HEK293T (cell line): ENCODE measurements around the gene OPTC.

Experiments used
- CTCF ChIA-PET: fragments of 350-600 bp; formaldehyde crosslinking; extraction: SDS; loops from one replicate; lab custom pipeline; 2021; ENCODE audit warnings: antibody characterized with exemption, inconsistent platforms; lab: Yijun Ruan, JAX
- POLR2A ChIA-PET: fragments of 350-600 bp; formaldehyde crosslinking; extraction: SDS; loops from one replicate; lab custom pipeline; 2020; ENCODE audit warnings: antibody characterized with exemption, inconsistent platforms; lab: Yijun Ruan, JAX
- DNase-seq: peaks from one replicate; pipeline ENCODE4 v3.0.0; 2012; ENCODE audit warnings: mixed read lengths; ENCODE audit errors: extremely low spot score
- ARNT ChIP-seq: fragments of 450-650 bp; IDR thresholded peaks from 2 replicates; pipeline ENCODE4 v1.6.1; 2017; ENCODE audit warnings: mild to moderate bottlenecking
- BHLHE40 ChIP-seq: fragments of 450-650 bp; IDR thresholded peaks from 2 replicates; pipeline ENCODE4 v1.6.1; 2016; ENCODE audit warnings: mild to moderate bottlenecking, moderate library complexity, borderline replicate concordance
- CTBP1 ChIP-seq: fragments of 450-650 bp; IDR thresholded peaks from 2 replicates; pipeline ENCODE4 v1.6.1; 2016; ENCODE audit warnings: borderline replicate concordance
- ELF4 ChIP-seq: fragments of 450-650 bp; IDR thresholded peaks from 2 replicates; pipeline ENCODE4 v1.6.1; 2017; ENCODE audit warnings: antibody characterized with exemption
- FOXA1 ChIP-seq: fragments of 450-650 bp; IDR thresholded peaks from 2 replicates; pipeline ENCODE4 v1.6.1; 2016; ENCODE audit warnings: mild to moderate bottlenecking
- FOXK2 ChIP-seq: fragments of 450-650 bp; IDR thresholded peaks from 2 replicates; pipeline ENCODE4 v1.6.1; 2016; ENCODE audit warnings: mild to moderate bottlenecking
- FOXM1 ChIP-seq: fragments of 450-650 bp; IDR thresholded peaks from 2 replicates; pipeline ENCODE4 v1.6.1; 2017; ENCODE audit warnings: mild to moderate bottlenecking, borderline replicate concordance
- HDGF ChIP-seq: fragments of 450-650 bp; IDR thresholded peaks from 2 replicates; pipeline ENCODE4 v1.6.1; 2017; ENCODE audit warnings: antibody characterized with exemption, borderline replicate concordance
- L3MBTL2 ChIP-seq: fragments of 450-650 bp; conservative IDR thresholded peaks from 2 replicates; pipeline ENCODE4 v1.6.1; 2016; ENCODE audit warnings: mild to moderate bottlenecking
- LEF1 ChIP-seq: fragments of 450-650 bp; IDR thresholded peaks from 2 replicates; pipeline ENCODE4 v1.6.1; 2017; ENCODE audit warnings: mild to moderate bottlenecking, borderline replicate concordance
- NFRKB ChIP-seq: fragments of 450-650 bp; IDR thresholded peaks from 2 replicates; pipeline ENCODE4 v1.6.1; 2016; ENCODE audit warnings: mild to moderate bottlenecking, moderate library complexity
- SP1 ChIP-seq: fragments of 450-650 bp; IDR thresholded peaks from 2 replicates; pipeline ENCODE4 v1.6.1; 2017
- SUZ12 ChIP-seq: fragments of 450-650 bp; IDR thresholded peaks from 2 replicates; pipeline ENCODE4 v1.6.1; 2016; ENCODE audit warnings: mild to moderate bottlenecking
- TARDBP ChIP-seq: fragments of 450-650 bp; IDR thresholded peaks from 2 replicates; pipeline ENCODE4 v1.6.1; 2016
- ZNF384 ChIP-seq: fragments of 450-650 bp; IDR thresholded peaks from 2 replicates; pipeline ENCODE4 v1.6.1; 2016
- TF ChIP-seq, protein P1 (sequence below): fragments of 450-650 bp; IDR thresholded peaks from 2 replicates; pipeline ENCODE4 v1.6.1; 2016

The OPTC gene

GRCh38 chr1:203456577-203456976, 37.4 kb upstream of the OPTC start:
- CTCF ChIA-PET: no interaction called here
- DNase-seq: no peak
- TF ChIP-seq NFRKB (no peak), LEF1 (no peak), SUZ12 (no peak), TARDBP (no peak), FOXM1 (no peak), ELF4 (no peak), FOXK2 (no peak), HDGF (no peak)
- POLR2A ChIA-PET: no interaction called here

GRCh38 chr1:203458078-203458477, 35.9 kb upstream of the OPTC start:
- ChIA-PET CTCF (no interaction called here), POLR2A (no interaction called here)

GRCh38 chr1:203459671-203460201, 34.2 kb upstream of the OPTC start:
- CTCF ChIA-PET: no interaction called here
- DNase-seq: no peak
- TF ChIP-seq L3MBTL2: no peak
- TF ChIP-seq ZNF384: no peak
- no peak for TF ChIP-seq SP1
- no peak for TF ChIP-seq HDGF
- TF ChIP-seq CTBP1: no peak
- no peak for TF ChIP-seq BHLHE40
- no peak for TF ChIP-seq SUZ12
- no peak for TF ChIP-seq ELF4
- TF ChIP-seq FOXA1: no peak
- no peak for TF ChIP-seq LEF1
- TF ChIP-seq, protein P1, sequence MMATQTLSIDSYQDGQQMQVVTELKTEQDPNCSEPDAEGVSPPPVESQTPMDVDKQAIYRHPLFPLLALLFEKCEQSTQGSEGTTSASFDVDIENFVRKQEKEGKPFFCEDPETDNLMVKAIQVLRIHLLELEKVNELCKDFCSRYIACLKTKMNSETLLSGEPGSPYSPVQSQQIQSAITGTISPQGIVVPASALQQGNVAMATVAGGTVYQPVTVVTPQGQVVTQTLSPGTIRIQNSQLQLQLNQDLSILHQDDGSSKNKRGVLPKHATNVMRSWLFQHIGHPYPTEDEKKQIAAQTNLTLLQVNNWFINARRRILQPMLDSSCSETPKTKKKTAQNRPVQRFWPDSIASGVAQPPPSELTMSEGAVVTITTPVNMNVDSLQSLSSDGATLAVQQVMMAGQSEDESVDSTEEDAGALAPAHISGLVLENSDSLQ: no peak
- TF ChIP-seq TARDBP: no peak
- no peak for TF ChIP-seq FOXM1
- TF ChIP-seq ARNT: no peak
- no peak for TF ChIP-seq NFRKB
- TF ChIP-seq FOXK2: no peak
- POLR2A ChIA-PET: no interaction called here

More at GRCh38 chr1:203458078-203458477, 35.9 kb upstream of the OPTC start:
- TF ChIP-seq FOXK2: no peak
- TF ChIP-seq HDGF: no peak
- TF ChIP-seq ELF4: no peak
- TF ChIP-seq ARNT: no peak
- TF ChIP-seq ZNF384: no peak
- TF ChIP-seq CTBP1: no peak
- TF ChIP-seq NFRKB: no peak
- no peak for TF ChIP-seq TARDBP
- TF ChIP-seq, protein P1: no peak
- TF ChIP-seq FOXM1: no peak
- no peak for TF ChIP-seq BHLHE40
- TF ChIP-seq FOXA1: no peak
- TF ChIP-seq SP1: no peak
- no peak for TF ChIP-seq SUZ12
- no peak for TF ChIP-seq L3MBTL2
- TF ChIP-seq LEF1: no peak
- DNase-seq: no peak

DNA sequence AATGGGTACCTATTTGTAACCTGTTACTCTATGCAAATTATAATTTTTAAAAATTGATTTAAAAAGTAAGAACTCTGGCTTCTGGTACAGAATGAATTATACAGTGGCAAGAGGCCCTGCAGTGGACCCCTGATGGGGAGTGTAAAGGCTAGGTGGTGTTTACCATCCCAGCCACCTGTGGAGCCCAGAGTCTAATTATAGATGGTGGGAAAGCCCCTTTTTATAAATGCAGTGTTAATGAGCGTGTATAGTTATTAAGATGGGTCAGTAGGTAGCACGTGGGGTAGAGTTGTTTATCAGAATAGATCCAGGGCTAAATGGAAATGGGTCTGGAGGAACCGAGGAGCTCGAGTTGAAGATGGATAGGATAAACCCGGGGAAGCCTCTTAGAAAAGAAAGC, 32.2 kb upstream of the OPTC start:
- ChIA-PET CTCF (no interaction called here), POLR2A (no interaction called here)
- TF ChIP-seq SP1 (no peak), ELF4 (no peak), ZNF384 (no peak), SUZ12 (no peak), FOXM1 (no peak), L3MBTL2 (no peak), BHLHE40 (no peak), FOXK2 (no peak), FOXA1 (no peak), NFRKB (no peak), TARDBP (no peak), LEF1 (no peak), ARNT (no peak), HDGF (no peak), CTBP1 (no peak)
- TF ChIP-seq, protein P1: no peak
- no peak for DNase-seq

- TF ChIP-seq FOXM1 (no peak), FOXA1 (no peak), ZNF384 (no peak), TARDBP (no peak), SP1 (no peak), NFRKB (no peak)
- ChIA-PET POLR2A (no interaction called here), CTCF (no interaction called here)
These were observed 31.8 kb upstream of the OPTC start for GRCh38 chr1:203462143-203462542.

DNA sequence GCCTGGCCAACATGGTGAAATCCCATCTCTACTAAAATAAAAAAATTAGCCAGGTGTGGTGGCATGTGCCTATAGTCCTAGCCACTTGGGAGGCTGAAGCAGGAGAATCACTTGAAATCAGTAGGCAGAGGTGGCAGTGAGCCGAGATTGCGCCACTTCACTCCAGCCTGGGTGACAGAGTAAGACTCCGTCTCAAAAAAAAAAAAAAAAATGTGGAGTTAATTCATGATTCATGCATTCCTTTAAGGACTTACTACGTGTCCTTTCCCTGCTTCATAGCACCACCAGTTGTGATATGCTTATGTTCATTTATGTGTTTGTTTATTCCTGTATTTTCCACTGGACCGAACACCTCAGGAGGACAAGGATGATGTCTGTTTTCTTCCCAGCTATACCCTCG, 31.1 kb upstream of the OPTC start:
- TF ChIP-seq CTBP1 (no peak), TARDBP (no peak), BHLHE40 (no peak), SUZ12 (no peak), FOXK2 (no peak), LEF1 (no peak), FOXM1 (no peak), FOXA1 (no peak), NFRKB (no peak)
- TF ChIP-seq, protein P1: no peak
- no peak for DNase-seq
- ChIA-PET POLR2A (no interaction called here), CTCF (interaction anchor here (1.4 kb wide), 1 partner anchor 120 kb away, joined by 5 read pairs; no protein-coding TSS in a partner anchor)

More at GRCh38 chr1:203462143-203462542, 31.8 kb upstream of the OPTC start:
- DNase-seq: no peak
